C4-2B (cell line): ENCODE results near the gene SLFN5.
A peak's percentile ranks its signal among the peaks of the same experiment; 100 is the strongest.

ENCODE experiments used
- ZFX ChIP-seq: fragments of 450-650 bp; IDR thresholded peaks from 2 replicates; pipeline ENCODE4 v1.6.1; 2017
- TF ChIP-seq, protein P1 (sequence below): fragments of 450-650 bp; conservative IDR thresholded peaks from 2 replicates; pipeline ENCODE4 v1.5.1; 2017; ENCODE audit warnings: mild to moderate bottlenecking

DNA sequence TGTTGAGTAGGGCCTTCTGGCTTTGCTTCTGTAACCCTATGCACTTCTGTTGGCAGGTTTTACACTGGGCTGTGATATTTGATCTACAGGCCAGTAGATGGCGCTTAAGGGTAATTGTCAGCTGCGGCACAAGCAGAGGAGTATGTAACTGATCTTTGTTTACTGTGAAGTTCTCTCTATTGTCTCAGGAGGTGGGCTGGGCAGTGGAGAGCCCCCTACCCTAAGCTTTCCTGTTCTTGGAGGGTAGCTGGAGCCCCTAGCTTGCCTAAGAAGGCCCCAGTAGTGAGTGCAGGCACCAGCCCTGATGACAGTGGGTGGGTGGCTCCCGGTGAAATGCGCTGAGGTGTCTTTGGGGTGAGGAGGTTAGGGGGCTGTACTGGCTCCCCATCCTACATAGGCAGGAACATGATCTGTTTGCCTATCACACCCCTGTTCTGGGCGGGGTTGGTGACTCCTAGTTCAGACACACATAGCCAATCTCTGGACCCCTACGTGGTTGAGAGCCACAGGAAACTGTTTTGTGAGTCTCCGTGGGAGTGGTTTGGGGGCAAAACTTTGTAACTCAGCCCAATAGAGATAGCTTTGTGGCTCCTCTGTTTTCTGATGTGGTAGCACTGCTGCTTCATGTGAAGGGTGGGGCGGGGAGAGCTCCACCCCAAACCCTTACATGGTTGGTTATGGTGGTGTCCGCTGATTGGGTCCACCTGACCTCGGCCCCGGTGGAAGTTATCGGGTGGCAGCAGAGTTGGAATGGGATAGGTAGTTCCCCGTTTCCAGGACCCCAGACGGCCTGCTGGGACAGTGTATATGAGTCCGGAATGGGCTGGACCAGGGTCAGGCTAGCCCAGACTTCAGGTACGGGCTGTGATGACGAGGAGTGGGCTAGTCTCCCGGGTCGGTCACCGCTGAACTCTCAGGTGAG, 70.2 kb downstream of the SLFN5 start:
- TF ChIP-seq, protein P1, sequence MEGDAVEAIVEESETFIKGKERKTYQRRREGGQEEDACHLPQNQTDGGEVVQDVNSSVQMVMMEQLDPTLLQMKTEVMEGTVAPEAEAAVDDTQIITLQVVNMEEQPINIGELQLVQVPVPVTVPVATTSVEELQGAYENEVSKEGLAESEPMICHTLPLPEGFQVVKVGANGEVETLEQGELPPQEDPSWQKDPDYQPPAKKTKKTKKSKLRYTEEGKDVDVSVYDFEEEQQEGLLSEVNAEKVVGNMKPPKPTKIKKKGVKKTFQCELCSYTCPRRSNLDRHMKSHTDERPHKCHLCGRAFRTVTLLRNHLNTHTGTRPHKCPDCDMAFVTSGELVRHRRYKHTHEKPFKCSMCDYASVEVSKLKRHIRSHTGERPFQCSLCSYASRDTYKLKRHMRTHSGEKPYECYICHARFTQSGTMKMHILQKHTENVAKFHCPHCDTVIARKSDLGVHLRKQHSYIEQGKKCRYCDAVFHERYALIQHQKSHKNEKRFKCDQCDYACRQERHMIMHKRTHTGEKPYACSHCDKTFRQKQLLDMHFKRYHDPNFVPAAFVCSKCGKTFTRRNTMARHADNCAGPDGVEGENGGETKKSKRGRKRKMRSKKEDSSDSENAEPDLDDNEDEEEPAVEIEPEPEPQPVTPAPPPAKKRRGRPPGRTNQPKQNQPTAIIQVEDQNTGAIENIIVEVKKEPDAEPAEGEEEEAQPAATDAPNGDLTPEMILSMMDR: peak; percentile 88
- no peak for TF ChIP-seq ZFX
